Lower lobe of right lung (tissue), 2 donors: ENCODE results near the gene FGFR1OP2. TPM values are rescaled to one million over a fixed set of nuclear protein-coding genes. Genes with fewer than 3 reads are reported as not detected.

Experiments used
- ATAC-seq, 2 donors: fragments of 200-7000 bp; cut with Tn5 transposase; one replicate each; pipeline ENCODE4 v1.9.1; 2020 to 2022; ENCODE audit warnings: mild to moderate bottlenecking in 2 of 2, moderate library complexity in 2 of 2
- DNase-seq: peaks from one replicate; pipeline ENCODE4 v3.0.0-alpha.2; 2020
- H3K27ac ChIP-seq: fragments of 200-600 bp; one replicate; pipeline ENCODE4 v1.8.0; 2022
- H3K27me3 ChIP-seq: fragments of 200-600 bp; one replicate; pipeline ENCODE4 v1.8.0; 2022; ENCODE audit warnings: low read depth
- H3K36me3 ChIP-seq: fragments of 200-600 bp; one replicate; pipeline ENCODE4 v1.8.0; 2022; ENCODE audit warnings: mild to moderate bottlenecking
- H3K4me1 ChIP-seq: fragments of 200-600 bp; one replicate; pipeline ENCODE4 v1.8.0; 2022
- H3K4me3 ChIP-seq: fragments of 200-600 bp; one replicate; pipeline ENCODE4 v1.8.0; 2022; ENCODE audit warnings: mild to moderate bottlenecking
- H3K9me3 ChIP-seq: fragments of 200-600 bp; one replicate; pipeline ENCODE4 v1.8.0; 2022
- intact Hi-C: fragments of 100-400 bp; cut with DNase I; formaldehyde crosslinking; loops from one replicate; pipeline ENCODE4 v1.11.0; 2022
- total RNA-seq: library from RNA; stranded (reverse); fragmentation: NEBNext Ultra II Directional; extraction: Animal tissue kit (Norgen Biotek cat#: 25700); gene quantifications from one replicate; pipeline ENCODE4 v1.2.1, GENCODE V29; 2021
- TF ChIP-seq, protein P1 (sequence below): fragments of 200-600 bp; IDR thresholded peaks from one replicate; pipeline ENCODE4 v1.8.0; 2022; ENCODE audit warnings: antibody characterized with exemption, mild to moderate bottlenecking
- donor health status: DM: no; HTN: yes; CAD: no; lungs with severe emphysema.

FGFR1OP2 gene
- total RNA-seq, 1 donor from 2014 or later, result 55.2 TPM

DNA sequence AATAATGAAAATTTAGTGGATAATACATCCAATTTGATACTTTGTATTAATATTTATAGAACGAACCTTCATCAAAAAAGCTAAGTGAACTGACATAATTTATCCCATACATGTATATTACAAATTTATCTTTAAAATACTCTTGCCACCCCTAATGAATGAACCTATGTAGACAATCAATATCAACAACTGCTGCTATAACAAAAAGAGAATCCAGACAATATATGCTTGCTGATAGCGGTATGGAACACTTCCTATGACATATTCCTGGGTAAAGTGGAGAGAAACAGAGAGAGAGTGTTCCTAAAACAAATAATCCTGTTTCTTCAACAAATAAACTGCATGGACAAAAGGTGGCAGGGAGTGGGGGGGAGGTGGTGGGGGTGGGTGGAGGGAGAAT is 44.6 kb downstream of the FGFR1OP2 start:
- DNase-seq (no peak), ATAC-seq (no peak)
- no peaks in the 10 kb centered on the region for H3K9me3 ChIP-seq
- H3K27ac ChIP-seq, result no peak overlapping the region
- H3K4me1 ChIP-seq, result peaks cover 8% of the 10 kb centered on the region
- no peaks in the 10 kb centered on the region for H3K27me3 ChIP-seq
- no peak overlapping the region for H3K4me3 ChIP-seq
- peaks cover 60% of the 10 kb centered on the region for H3K36me3 ChIP-seq
- TF ChIP-seq, protein P1, sequence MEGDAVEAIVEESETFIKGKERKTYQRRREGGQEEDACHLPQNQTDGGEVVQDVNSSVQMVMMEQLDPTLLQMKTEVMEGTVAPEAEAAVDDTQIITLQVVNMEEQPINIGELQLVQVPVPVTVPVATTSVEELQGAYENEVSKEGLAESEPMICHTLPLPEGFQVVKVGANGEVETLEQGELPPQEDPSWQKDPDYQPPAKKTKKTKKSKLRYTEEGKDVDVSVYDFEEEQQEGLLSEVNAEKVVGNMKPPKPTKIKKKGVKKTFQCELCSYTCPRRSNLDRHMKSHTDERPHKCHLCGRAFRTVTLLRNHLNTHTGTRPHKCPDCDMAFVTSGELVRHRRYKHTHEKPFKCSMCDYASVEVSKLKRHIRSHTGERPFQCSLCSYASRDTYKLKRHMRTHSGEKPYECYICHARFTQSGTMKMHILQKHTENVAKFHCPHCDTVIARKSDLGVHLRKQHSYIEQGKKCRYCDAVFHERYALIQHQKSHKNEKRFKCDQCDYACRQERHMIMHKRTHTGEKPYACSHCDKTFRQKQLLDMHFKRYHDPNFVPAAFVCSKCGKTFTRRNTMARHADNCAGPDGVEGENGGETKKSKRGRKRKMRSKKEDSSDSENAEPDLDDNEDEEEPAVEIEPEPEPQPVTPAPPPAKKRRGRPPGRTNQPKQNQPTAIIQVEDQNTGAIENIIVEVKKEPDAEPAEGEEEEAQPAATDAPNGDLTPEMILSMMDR, result no peak
- intact Hi-C loops, result no loop called here

DNA sequence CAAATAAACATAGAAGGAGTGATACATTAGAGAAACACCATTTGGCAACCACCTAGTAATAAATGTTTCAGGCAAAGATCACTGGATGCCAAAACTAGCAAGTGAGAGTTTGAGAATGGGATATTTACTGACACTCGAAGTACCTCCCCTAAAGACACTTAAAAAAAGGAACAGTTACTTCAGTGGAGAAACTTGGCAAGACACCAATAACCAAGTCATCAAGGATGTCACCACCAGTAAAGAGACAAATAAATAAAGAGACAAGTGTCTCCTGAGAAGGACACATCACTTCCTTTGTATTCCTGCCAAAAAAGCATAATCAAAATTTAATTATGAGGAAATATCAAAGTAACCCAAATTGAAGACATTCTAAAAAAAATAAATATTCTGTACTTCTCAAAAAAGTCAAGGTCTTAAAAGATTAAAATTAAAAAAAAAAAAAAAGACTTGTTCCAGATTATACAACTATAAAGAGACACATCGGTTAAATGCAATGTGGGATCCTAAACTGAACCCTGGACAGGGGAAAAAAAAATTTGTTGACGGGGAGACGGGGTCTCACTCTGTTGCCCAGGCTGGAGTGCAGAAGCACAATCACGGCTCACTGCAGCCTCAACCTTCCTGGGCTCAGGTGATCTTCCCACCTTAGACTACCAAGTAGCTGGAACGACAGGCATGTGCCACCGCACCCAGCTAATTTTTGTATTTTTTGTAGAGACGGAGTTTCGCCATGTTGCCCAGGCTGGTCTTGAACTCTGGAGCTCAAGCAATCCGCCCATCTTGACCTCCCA is 49.6 kb downstream of the FGFR1OP2 start:
- H3K27me3 ChIP-seq, result no peaks in the 10 kb centered on the region
- ATAC-seq (peak; percentile 49 to 63), DNase-seq (no peak)
- intact Hi-C loops, result no loop called here
- peaks cover 40% of the 10 kb centered on the region for H3K36me3 ChIP-seq
- H3K9me3 ChIP-seq, result no peaks in the 10 kb centered on the region
- H3K27ac ChIP-seq, result peak overlapping the region; percentile 14
- H3K4me1 ChIP-seq, result peaks cover 11% of the 10 kb centered on the region
- TF ChIP-seq, protein P1, result no peak
- no peak overlapping the region for H3K4me3 ChIP-seq

DNA sequence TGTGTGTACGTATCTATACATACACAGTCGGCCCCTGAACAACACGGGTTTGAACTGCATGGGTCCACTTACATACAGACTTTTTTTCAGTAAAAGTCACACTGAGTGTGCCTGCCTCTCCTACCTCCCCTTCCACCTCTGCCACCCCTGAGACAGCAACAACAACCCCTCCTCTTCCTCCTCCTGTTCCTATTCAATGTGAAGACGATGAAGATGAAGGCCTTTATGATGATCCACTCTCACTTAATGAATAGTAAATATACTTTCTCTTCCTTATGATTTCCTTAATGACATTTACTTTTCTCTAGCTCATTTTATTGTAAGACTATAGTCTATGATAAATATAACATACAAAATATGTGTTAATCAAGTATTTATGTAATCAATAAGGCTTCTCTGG is 50.4 kb downstream of the FGFR1OP2 start:
- Histone ChIP-seq H3K4me3 (no peak overlapping the region), H3K36me3 (peaks cover 43% of the 10 kb centered on the region), H3K9me3 (no peaks in the 10 kb centered on the region), H3K27ac (no peak overlapping the region), H3K27me3 (no peaks in the 10 kb centered on the region), H3K4me1 (peaks cover 11% of the 10 kb centered on the region)
- intact Hi-C loops, result no loop called here
- TF ChIP-seq, protein P1, result no peak
- DNase-seq (no peak), ATAC-seq (no peak)

DNA sequence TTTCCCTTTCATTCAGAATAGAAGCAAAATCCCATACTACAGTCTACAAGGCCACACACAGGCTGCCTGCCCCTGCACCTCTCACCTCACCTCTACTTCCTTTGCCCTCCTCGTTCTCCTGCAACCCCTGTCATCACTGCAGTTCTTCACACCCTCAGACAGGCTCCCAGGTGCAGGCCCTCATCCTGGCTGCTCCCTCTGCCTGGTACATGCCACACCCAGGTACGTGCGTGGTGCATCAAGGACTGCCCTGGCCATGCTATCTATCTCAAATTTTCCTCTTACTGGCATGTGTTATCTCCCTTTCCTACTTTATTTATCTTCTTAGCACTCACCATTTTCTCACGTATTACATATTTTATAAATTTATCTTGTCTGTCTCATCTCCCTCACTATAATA is 51.6 kb downstream of the FGFR1OP2 start:
- DNase-seq, result no peak
- peaks cover 11% of the 10 kb centered on the region for H3K4me1 ChIP-seq
- H3K27me3 ChIP-seq, result no peaks in the 10 kb centered on the region
- H3K9me3 ChIP-seq, result no peaks in the 10 kb centered on the region
- H3K27ac ChIP-seq, result no peak overlapping the region
- ATAC-seq, result no peak
- no peak overlapping the region for H3K4me3 ChIP-seq
- intact Hi-C loops, result no loop called here
- TF ChIP-seq, protein P1, result no peak
- peaks cover 50% of the 10 kb centered on the region for H3K36me3 ChIP-seq

DNA sequence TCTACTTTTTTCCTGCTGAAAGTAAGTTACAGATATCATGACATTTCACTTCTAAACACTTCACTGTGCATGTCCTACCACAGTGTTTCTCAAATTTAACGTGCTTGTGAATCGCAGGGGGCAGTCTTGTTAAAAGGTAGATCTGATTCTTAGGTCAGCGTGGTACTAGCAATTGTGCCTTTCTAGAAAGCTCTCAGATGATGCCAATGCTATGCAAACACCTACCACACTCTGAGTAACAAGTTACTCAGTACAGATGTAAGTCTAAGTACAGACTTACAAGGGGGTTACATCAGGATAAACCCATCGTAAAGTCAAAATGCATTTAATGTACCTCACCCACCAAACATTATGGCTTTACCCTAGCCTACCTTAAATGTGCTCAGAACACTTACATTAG is 53.6 kb downstream of the FGFR1OP2 start:
- ATAC-seq (no peak), DNase-seq (no peak)
- Histone ChIP-seq H3K9me3 (no peaks in the 10 kb centered on the region), H3K4me1 (peaks cover 11% of the 10 kb centered on the region), H3K4me3 (no peak overlapping the region), H3K27ac (no peak overlapping the region), H3K27me3 (no peaks in the 10 kb centered on the region), H3K36me3 (peaks cover 64% of the 10 kb centered on the region)
- intact Hi-C loops, result no loop called here
- TF ChIP-seq, protein P1, result no peak
